Hematopoietic multipotent progenitor cell treated with erythropoietin and hydrocortisone succinate and interleukin-3 and kit ligand, for 15 days (in vitro differentiated cells): ENCODE results near the gene POMP.

ENCODE experiments used
- DNase-seq: peaks from one replicate; pipeline ENCODE4 v3.0.0-alpha.2; 2015; ENCODE audit warnings: low spot score

POMP gene

DNA sequence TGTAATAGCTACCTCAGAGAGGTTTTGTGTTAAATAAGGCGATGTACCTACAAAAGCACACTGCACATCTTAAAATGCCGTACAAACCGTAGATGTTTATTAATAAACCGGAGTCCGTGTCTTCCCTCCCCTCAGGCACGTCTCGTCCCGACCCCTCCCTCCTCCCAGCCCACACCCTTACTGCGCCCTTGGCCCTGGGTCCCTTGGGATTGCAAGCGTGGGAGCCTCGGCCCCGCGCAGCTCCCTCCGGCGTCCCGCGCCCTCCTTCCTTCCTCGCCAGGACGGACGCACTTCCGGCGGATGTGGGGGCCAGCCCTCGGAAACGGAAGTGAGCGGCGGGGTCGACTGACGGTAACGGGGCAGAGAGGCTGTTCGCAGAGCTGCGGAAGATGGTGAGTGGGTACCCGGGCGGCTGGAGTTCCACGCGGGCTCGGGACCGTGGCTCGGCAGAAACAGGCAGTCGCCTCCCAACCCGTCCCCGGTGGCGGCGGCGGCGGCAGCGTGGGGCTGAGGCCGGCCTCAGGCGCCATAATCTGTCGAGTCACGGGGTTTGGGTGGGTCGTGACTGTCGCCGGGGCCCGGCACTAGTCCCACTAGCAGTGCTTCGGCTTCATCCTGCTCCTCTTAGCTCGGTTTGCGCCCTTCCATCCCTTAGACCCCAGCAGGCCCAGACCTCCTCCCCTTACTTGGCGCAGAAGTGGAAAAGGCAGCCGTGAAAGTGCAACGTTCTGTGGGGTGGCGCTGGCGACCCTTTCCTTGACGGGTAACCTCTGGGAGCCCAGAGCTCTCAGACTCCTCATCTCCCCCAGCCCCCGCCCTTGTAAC, at the start of gene POMP:
Gene POMP (plus strand): TSS at position 335 of the 825 bp plus-strand sequence. CDS start 55 bp downstream, at position 390.
- peak; percentile 86 for DNase-seq

DNA sequence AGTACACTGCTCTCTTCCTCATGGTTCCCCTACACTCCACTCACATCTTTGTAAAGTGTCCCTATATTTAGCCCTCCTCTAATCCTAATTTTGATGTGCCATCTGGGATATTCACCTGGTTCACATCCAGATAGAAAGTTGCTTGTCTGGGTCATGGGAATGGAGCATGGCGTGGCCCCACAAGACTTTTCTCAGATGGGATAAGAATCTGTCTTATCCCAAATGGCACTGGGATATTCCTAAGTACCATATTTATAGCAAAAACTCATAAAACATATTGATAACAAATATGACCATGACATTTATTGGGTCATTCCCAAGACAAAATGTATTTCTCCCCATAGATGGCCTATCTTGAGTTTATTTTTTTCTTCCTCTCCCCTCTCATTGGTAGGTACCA, 49.5 kb upstream of the POMP start:
- no peak for DNase-seq

DNA sequence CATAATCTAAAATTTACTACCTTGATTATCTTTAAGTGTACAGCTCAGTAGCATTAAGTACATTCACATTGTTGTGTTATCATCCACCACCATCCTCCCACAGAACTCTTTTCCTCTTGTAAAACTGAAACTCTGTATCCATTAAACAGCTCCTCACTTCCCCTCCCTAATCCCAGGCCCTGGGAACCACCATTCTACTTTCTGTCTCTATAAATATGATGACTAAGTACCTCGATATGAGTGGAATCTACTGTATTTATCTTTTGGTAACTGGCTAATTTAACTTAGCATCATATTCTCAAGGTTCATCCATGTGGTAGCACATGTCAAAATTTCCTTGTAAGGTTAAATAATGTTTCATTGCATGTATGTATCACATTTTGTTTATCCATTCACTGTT, 49.0 kb upstream of the POMP start:
- DNase-seq: no peak

GRCh38 chr13:28610996-28611395, 47.9 kb upstream of the POMP start:
- no peak for DNase-seq

DNA sequence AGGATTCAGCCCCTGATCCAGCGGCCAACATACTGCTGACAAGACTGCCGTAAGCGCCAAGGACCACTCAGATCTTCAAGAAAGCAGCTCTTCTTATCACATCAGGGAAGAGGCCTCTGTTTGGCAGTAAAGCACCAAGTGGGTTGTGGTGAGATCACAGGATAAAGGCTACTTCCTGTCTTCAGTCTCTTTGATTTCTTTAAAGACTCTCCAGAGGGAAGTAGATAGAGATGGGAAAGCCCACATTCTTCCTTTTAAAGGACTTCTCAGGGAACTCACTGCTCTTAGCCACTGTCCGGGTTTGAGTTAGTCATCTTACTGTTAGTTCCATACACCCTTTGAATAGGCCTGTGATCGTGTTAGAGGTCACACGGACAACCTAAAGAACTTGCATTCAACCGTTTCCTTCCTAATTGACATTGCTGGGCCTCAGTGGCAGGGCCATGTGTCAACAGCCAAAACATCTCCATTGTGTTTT, 47.2 kb upstream of the POMP start:
- DNase-seq: no peak

- no peak for DNase-seq
Observed at GRCh38 chr13:28613562-28613961, 45.4 kb upstream of the POMP start.

DNA sequence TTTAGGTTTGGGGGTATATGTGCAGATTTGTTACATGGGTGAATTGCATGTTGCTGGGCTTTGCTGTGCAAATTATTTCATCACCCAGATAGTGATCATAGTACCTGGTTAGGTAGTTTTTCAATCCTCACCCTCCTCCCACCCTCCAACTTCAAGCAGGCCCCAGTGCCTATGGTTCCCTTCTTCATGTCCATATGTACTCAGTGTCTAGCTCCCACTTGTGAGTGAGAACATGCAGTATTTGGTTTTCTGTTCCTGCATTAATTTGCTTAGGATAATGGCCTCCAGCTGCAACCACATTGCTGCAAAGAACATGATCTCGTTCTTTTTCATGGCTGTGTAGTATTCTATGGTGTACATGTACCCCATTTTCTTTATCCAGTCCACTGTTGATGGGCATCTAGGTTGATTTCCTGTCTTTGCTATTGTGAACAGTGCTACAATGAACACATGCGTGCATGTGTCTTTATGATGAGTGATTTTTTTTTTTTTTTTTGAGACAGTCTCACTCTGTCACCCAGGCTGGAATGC, 42.9 kb upstream of the POMP start:
- no peak for DNase-seq

DNA sequence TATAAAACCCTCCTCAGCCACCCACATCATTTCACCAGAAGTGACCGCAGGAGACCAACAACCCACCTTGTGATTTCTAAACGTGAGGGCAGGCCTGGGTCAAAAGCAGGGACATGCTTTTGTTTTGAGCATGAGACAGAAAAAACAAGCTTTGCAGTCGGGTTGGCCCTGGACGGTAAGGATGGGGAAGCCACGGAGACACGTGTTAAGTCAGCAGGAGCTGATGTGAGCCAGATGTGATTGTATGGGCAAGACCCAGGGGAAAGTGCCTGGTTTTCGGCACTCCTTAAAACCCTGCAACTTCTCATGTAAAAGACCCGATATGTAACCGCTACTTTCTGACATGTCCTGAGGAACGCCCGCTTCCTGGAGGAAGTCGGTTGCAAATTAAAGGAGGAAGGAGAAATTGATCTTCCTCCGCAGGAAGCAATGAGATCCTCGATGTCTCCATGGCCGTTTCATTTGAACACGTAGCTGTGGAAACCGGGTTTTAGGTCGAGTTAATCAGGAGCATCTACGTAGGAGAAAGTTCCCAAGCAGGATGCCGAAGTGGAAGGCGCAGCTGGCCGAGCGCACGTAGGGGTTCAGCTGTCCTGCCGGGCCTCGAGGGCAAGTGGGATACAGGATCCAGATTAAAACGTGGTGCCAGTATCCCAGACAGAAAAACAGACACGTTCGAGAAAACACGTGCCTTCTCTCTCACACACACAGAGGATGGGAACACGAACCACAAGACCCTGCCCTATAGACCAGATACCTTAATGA, 40.5 kb upstream of the POMP start:
- DNase-seq: no peak

DNA sequence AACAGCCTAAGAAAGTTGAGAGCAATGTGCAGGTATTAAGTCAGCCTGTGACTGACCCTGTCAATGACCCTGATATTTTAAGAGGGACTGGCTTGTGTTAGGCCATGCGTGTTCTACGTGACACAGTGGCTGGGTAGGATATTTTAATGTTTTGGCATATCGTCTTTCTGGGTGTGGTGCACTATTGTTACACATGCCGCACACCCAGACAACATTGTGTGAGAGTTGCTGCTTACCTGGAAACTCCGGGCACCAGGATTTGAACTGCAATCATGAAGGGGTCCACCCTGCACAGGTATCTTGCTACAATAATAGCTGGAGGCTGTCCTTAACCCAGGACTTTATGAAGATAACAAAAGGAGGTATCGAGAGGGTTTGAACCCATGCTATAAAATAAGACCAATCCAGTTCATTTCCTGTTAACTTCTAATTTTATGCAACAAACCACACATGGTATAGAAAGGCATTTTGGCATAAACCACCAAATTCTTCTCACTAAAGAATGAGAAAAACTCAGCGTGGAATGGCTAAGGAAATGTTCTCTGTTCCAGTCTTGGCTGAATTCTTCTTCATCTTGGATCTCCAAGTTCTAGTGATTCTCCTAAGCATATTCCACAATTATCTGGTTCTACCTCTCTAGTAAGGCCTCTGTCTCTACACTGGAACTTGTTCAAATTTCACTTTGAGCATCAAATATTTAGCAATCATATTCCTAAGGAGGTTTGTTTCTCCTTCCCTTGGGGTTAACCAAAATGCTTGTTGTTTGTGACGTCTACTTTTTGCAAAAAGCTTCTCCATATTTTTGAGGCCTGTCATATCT, 38.7 kb upstream of the POMP start:
- no peak for DNase-seq

GRCh38 chr13:28621449-28621848, 37.5 kb upstream of the POMP start:
- no peak for DNase-seq

DNA sequence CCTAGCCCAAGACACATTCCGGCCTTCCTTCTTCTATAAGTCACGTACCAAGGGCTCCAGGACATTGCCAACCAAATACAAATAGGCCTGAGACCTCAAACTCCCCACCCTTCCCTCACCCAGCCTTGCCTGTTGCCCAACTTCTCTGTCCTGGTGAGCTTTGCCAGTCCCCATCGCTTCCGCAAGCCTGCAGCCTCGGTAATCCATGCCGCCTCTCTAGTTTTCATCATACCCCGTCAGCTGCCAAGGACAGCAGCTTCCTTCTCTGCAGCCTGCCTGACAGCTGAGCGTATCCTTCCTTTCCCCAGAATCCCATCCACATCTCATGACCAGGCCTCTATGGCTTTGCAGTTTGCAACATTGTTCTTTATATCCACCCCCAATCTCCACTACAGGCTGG, 36.6 kb upstream of the POMP start:
- no peak for DNase-seq

GRCh38 chr13:28623782-28624706, 34.9 kb upstream of the POMP start:
- no peak for DNase-seq

DNA sequence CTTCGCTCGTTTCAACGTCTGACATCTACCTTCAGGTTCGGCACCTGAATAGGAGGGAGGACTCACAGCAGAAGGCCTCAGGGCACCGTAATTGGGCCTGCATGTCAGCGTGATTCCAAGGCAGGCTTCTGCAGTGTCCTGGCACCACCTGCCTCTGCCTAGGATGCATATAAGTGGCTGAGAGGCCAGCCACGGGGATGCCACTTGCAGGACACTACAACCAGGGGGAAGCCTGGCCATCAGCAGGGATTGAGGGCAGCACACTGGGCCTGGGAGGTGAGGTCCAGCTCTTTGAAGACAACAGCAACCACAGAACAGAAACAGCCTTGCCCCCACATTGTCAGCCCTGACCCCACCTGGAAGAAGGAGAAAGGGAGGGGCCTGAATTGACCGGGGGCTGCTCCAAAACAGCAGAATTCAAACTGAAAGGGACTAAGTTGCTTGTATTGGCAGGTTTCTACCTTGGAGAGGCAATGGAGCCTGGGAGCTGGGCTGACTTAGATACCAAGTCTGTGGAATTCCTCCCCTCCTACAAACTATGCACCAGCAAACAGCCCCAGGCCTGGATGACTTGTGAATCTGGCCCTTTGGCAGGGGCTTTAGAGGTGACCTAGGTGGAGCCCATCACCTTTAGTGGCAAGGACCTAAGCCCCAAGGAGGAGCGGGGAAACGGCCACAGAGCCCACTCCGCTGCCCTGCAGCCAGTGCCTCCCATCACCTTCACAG, 34.1 kb upstream of the POMP start:
- no peak for DNase-seq

DNA sequence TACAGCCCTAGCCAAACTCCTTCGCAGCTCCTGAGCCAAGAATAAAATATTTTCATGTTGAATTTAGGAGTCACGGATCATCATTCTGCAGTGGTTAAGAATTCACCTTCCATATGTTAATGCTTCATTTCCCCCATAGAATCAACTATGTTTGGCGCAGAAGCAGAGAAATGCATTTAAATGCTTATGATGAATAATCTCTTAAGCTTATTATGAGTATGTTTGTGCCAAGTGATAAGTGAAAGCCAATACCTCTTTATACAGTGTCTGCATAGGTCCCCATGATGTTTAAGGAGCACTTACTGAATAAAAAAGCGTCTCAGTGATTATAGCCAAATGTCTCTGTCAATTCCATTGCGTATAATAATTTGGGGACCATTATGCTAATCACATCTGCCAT, 32.7 kb upstream of the POMP start:
- DNase-seq: no peak

GRCh38 chr13:28628241-28628640, 30.7 kb upstream of the POMP start:
- DNase-seq: no peak

- no peak for DNase-seq
Observed at GRCh38 chr13:28630869-28631268, 28.1 kb upstream of the POMP start.

DNA sequence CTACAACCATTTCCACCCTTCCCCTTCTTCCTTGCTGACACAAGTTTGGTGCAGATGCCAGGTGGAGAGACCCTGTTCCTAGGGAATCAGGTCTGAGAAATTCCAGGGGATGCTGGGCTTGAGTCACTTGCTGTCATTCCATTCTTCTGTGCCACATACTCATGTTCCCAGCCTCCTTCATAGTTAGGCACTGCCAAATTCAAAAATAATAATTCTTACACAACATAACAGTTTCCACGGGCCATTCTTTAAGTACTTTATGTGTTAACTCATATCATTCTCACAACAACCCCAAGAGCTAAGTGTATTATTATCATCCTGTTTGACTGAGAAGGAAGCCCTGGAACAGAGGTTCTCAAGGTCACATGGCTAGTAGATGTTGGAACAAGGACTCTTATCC, 27.1 kb upstream of the POMP start:
- no peak for DNase-seq

- no peak for DNase-seq
Observed at GRCh38 chr13:28636069-28636468, 22.9 kb upstream of the POMP start.

- peak; percentile 23 for DNase-seq
Observed at GRCh38 chr13:28636677-28637317, 22.1 kb upstream of the POMP start.
